Keratinocyte (primary cell): ENCODE results near the gene SLC20A1.

Experiments
- EZH2 ChIP-seq: IDR thresholded peaks from one replicate; pipeline ENCODE4 v1.6.1; 2012; ENCODE audit warnings: inconsistent platforms, mild to moderate bottlenecking, low read length, moderate library complexity
- TF ChIP-seq, protein P1 (sequence below), 3 experiments: IDR thresholded peaks in 1 of 3; conservative IDR thresholded peaks in 1 of 3; optimal IDR thresholded peaks in 1 of 3; 2 replicates in 2 of 3; 3 replicates in 1 of 3; pipeline versions ENCODE3 to v1.5.1; 2011; ENCODE audit warnings: low read length in 3 of 3, mild to moderate bottlenecking in 3 of 3, moderate library complexity in 2 of 3, control low read depth in 1 of 3, inconsistent platforms in 1 of 3; ENCODE audit not compliant: insufficient read depth in 2 of 3; ENCODE audit errors: extremely low read depth in 1 of 3

DNA sequence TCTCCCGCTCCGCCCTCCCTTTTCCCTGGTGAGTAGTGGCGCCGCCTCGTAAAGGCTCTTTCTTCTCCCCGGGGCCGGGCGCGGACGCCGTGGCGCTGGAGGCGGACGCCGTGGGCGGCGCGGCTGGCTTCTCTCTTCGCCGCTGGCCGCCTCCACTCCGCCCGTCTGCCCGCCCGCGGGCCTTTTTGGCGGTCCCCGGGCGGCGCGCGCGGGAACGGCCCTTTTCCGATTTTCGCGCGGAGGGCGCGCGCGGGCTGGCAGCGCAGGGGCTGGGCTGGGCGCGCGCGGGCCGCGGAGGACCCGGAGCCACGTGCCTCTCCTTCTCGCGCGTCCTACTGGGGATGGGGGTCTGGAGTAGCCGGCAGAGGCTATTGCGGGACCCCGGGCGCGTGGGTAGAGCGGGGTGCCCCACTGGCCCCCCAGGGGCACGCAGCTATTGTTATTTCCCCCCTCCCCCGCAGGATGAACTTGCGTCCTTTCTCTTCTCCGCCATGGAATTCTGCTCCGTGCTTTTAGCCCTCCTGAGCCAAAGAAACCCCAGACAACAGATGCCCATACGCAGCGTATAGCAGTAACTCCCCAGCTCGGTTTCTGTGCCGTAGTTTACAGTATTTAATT is 472 bp downstream of the SLC20A1 start:
- TF ChIP-seq, protein P1, sequence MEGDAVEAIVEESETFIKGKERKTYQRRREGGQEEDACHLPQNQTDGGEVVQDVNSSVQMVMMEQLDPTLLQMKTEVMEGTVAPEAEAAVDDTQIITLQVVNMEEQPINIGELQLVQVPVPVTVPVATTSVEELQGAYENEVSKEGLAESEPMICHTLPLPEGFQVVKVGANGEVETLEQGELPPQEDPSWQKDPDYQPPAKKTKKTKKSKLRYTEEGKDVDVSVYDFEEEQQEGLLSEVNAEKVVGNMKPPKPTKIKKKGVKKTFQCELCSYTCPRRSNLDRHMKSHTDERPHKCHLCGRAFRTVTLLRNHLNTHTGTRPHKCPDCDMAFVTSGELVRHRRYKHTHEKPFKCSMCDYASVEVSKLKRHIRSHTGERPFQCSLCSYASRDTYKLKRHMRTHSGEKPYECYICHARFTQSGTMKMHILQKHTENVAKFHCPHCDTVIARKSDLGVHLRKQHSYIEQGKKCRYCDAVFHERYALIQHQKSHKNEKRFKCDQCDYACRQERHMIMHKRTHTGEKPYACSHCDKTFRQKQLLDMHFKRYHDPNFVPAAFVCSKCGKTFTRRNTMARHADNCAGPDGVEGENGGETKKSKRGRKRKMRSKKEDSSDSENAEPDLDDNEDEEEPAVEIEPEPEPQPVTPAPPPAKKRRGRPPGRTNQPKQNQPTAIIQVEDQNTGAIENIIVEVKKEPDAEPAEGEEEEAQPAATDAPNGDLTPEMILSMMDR (optimal IDR thresholded peaks at IDR 0.05 in 1 of 3, IDR thresholded peaks at IDR 0.05 in 1 of 3, conservative IDR thresholded peaks at IDR 0.05 in 1 of 3; ENCODE audit: extremely low read depth in 1 of 3, insufficient read depth in 2 of 3, low read length in 3 of 3): no peak
- no peak for TF ChIP-seq EZH2
